Right kidney (tissue), 1 donor: ENCODE results near the gene UBXN1.

ENCODE experiments used
- DNase-seq: peaks from one replicate; pipeline ENCODE4 v3.0.0-alpha.2; 2016

UBXN1 gene

DNA sequence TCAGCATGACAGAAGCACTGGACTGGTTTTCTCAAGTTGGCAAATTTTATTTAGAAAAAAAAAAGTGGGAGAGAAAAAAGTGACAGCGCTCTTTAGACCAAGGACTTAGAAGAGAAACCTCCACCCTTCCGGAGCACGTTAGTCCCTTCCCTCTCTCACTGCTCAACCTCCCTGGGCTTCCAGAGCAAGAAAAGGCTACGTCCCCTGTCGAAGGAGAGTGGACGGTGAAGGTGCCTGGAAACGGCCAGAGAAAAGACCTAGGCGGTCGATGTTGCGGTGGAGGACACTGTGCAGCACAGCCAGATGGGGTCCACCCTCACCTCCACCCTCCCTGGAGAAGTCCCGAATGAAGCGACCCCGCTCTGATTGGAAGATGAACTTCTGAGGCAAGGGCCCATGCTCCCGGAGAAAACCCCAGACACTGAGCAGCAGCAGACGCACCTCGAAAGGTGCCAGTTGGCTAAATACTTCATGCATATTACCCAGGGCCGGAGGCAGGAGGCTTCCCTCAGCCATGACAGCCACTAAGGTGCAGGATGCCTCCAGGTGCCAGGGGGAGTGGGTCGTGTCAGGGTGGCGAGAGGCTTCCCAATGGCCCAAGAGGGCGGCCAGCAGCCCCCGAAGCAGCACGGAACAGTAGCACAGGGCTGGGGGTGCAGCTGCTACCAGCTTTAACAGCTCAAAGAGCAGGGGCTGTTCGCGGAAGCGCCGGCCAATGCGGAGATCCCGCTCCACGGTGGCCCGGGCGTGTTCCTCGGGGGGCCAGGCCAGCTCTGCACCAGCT is 31.9 kb downstream of the UBXN1 start:
- no peak for DNase-seq

DNA sequence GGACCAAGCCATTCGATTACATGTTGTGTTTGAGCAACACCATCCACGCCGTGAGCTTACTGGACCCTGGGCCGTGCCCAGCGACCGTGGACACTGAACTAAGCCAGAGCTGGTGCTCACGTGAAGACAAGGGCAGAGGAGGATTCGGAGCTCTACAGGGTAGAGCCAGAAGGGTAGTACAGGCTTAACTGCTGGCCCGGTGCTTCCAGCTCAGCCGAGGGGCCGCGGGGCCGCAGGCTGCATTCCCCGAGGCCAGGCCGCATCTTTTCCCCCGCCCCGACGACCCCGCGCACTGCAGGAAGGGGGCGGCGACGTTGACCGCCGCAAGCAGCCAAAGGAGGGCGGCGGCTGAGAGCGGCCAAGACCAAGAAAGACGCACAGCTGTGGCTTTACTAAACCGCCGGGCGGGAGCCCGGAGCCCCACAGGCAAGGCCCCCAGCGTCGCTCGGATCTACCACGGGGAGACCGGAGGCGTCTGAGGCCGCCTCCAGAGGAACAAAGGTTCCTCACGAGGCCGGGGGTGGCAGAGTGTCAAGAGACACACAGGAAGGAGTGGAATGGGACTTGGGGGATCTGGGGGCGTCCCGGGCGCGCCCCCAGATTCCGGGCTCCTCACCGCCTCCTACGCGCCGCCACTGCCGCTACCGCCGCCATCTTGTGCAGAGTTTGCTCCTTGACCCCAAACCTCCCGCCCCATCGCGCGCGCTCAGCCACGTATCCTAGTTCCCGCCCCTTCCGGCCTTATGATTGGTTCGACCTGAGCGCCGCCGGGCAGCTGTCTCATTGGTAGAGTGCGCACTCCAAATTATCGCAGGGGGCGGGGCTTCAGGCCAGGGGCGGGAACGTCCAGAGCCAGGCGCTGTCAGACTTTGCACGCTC is 32.7 kb downstream of the UBXN1 start, which contains the start of gene GANAB:
Gene GANAB, minus strand, starts transcription at position 668 of the 879 bp plus-strand sequence. Its CDS starts 14 bp downstream, at position 654.
- DNase-seq = peak; percentile 91

DNA sequence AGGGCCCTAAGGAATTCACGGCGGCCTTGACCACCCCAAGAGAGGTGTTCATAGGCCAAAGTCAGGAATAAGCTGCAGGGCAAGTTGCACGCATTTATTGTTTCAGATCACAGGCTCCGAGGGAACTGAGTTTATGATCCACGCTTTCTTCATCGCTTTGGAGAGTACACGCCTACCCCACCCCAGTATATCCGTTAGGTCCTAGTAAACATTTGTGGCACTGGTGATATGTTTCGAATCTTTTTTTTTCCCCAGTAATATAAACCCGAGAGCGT is 33.3 kb downstream of the UBXN1 start:
- DNase-seq = no peak

- DNase-seq = no peak
Measured at GRCh38 chr11:62644220-62644619, 34.7 kb downstream of the UBXN1 start.

DNA sequence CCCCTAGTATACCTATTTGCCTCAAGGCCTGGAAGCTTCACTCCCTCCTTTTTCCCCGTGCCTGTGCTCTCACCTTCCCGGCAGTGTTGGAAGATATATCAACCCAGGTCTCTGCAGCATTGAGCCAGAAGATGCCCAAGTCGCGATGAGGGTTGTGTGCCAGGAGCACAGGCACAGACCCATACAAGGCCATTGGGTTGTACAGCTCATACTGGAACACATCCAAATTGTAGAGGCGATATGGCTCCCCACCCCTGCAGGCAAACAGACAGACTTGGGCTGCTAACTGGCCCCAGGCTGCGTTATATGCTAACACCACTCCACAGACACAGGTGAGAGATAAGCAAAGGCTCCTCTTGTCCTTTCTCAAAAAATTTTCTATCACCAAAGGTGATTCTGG is 46.4 kb downstream of the UBXN1 start:
- no peak for DNase-seq

- DNase-seq = no peak
Measured at GRCh38 chr11:62627713-62628112, 51.2 kb downstream of the UBXN1 start.
